Type B pancreatic cell (in vitro differentiated cells): Measurements from ENCODE around the gene PLCG1. TPM values are rescaled to one million over a fixed set of nuclear protein-coding genes. Genes with fewer than 3 reads are reported as not detected.
A peak's percentile ranks its signal among the peaks of the same experiment; 100 is the strongest.

Experiments used
- DNase-seq: peaks from one replicate; pipeline ENCODE4 v3.0.0; 2021; ENCODE audit warnings: mixed read lengths; ENCODE audit not compliant: unreplicated experiment; ENCODE audit errors: extremely low spot score
- H3K27ac Mint-ChIP-seq: 2 replicates; pipeline ENCODE4 v1.8.0; 2021; ENCODE audit warnings: mild to moderate bottlenecking, mixed read lengths
- H3K27me3 Mint-ChIP-seq: 2 replicates; pipeline ENCODE4 v1.8.0; 2021; ENCODE audit warnings: mixed read lengths
- H3K36me3 Mint-ChIP-seq: 2 replicates; pipeline ENCODE4 v1.8.0; 2021; ENCODE audit warnings: mixed read lengths
- H3K4me1 Mint-ChIP-seq: one replicate; pipeline ENCODE4 v1.8.0; 2021; ENCODE audit warnings: mixed read lengths; ENCODE audit not compliant: unreplicated experiment
- H3K4me3 Mint-ChIP-seq: 2 replicates; pipeline ENCODE4 v1.8.0; 2021; ENCODE audit warnings: mild to moderate bottlenecking, mixed read lengths
- H3K9me3 Mint-ChIP-seq: 2 replicates; pipeline ENCODE4 v1.8.0; 2021; ENCODE audit warnings: mixed read lengths
- total RNA-seq: library from RNA; stranded (reverse); gene quantifications from 2 replicates; pipeline ENCODE4 v1.2.1, GENCODE V29; 2021; ENCODE audit warnings: low replicate concordance
- TF ChIP-seq, protein P1 (sequence below): fragments of 200-600 bp; sonication (generic); conservative IDR thresholded peaks from 2 replicates; pipeline ENCODE4 v1.5.0; 2021; ENCODE audit warnings: antibody characterized with exemption, mild to moderate bottlenecking

PLCG1 gene
- total RNA-seq, 1 donor from 2014 or later, result 241 TPM

DNA sequence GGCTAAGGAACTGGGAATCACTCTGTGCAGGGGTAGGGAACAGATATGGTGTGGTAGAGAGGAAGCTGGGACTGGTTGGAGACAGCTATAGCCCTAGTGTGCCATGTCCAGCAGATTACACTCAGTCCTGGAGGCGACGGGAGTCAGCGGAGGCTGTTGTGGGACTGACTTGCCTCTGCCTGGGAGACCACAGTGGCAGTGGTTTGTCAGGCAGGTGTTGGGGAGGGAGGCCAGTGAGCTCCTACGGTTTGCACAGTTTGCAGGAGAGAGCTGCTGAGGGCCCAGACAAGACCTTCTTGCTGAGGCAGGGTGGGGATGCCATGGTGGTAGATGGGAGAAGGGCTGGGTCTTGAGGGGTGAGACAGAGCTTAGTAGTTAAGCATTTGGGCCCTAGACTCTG is 4.9 kb downstream of the PLCG1 start:
- peak overlapping the region; percentile 29 for H3K27ac Mint-ChIP-seq
- TF ChIP-seq, protein P1, sequence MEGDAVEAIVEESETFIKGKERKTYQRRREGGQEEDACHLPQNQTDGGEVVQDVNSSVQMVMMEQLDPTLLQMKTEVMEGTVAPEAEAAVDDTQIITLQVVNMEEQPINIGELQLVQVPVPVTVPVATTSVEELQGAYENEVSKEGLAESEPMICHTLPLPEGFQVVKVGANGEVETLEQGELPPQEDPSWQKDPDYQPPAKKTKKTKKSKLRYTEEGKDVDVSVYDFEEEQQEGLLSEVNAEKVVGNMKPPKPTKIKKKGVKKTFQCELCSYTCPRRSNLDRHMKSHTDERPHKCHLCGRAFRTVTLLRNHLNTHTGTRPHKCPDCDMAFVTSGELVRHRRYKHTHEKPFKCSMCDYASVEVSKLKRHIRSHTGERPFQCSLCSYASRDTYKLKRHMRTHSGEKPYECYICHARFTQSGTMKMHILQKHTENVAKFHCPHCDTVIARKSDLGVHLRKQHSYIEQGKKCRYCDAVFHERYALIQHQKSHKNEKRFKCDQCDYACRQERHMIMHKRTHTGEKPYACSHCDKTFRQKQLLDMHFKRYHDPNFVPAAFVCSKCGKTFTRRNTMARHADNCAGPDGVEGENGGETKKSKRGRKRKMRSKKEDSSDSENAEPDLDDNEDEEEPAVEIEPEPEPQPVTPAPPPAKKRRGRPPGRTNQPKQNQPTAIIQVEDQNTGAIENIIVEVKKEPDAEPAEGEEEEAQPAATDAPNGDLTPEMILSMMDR, result no peak
- no peaks in the 10 kb centered on the region for H3K27me3 Mint-ChIP-seq
- peaks cover 70% of the 10 kb centered on the region for H3K4me1 Mint-ChIP-seq
- no peaks in the 10 kb centered on the region for H3K9me3 Mint-ChIP-seq
- DNase-seq, result no peak
- no peak overlapping the region for H3K4me3 Mint-ChIP-seq
- H3K36me3 Mint-ChIP-seq, result peaks cover 31% of the 10 kb centered on the region

DNA sequence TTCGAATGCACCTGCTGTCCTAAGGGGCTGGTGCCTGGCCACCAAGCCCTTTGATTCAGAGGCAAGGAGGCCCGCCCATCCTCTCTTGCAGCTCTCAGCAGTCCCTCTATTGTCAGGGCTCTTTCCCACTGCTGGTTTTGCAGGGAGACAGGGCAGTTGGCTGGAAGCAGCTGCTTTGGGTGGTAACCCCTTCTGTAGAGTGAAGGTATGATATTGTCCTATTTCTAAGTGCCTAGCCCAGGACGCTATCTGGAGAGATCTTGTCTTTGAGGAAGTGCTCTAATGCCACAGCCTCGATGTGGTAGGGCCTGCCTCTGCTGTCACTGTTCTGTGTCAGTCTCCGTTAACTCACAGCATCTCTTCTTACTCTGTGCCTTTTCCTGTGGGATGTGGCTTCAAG is 5.6 kb downstream of the PLCG1 start:
- Mint-ChIP-seq H3K9me3 (no peaks in the 10 kb centered on the region), H3K4me1 (peaks cover 71% of the 10 kb centered on the region), H3K27ac (peak overlapping the region; percentile 38), H3K27me3 (no peaks in the 10 kb centered on the region), H3K4me3 (no peak overlapping the region), H3K36me3 (peaks cover 32% of the 10 kb centered on the region)
- TF ChIP-seq, protein P1, result no peak
- DNase-seq, result no peak

DNA sequence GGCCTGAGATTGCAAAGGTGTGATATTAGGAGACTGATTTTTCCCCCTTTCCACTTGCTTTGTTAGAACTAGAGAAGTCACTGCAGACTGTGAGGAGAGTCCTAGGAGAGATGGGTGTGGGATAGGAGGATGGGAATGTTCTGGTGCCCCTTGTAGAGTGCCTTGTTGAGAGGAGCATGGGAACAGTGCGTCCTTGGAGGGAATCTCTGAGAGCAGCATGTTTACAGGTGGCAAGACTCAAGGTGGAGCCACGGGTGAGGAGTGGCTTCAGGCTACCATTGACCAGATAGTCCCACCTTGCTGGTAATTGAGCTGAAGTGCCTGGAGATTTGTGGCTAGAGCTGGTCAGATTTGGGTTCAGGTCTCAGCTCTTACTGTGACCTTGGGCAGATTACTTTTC is 6.0 kb downstream of the PLCG1 start:
- Mint-ChIP-seq H3K36me3 (peaks cover 32% of the 10 kb centered on the region), H3K4me3 (no peak overlapping the region), H3K27ac (peak overlapping the region; percentile 38), H3K4me1 (peaks cover 75% of the 10 kb centered on the region), H3K9me3 (no peaks in the 10 kb centered on the region), H3K27me3 (no peaks in the 10 kb centered on the region)
- no peak for DNase-seq
- TF ChIP-seq, protein P1, result no peak

DNA sequence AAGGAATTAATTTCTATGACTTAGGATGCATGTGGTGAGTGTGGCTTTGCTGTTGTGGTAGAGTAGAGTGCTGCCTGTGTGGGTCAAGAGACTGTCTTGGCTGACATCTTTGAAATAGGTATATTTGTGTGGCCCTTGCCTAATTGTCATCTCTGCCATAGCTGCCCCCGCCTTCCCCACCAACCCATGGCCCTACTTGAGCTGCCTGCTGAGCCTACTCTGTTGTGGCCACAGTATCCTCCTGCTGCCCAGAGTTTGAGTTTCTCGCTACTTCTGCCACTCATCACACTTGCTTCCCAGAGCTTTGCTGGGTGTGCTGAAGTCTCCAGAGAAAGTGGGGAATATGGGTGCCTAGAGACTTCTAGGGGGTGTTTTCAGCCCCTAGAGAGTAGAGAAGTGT is 8.0 kb downstream of the PLCG1 start:
- no peaks in the 10 kb centered on the region for H3K9me3 Mint-ChIP-seq
- H3K27me3 Mint-ChIP-seq, result no peaks in the 10 kb centered on the region
- no peak overlapping the region for H3K4me3 Mint-ChIP-seq
- TF ChIP-seq, protein P1, result no peak
- DNase-seq, result no peak
- no peak overlapping the region for H3K27ac Mint-ChIP-seq
- peaks cover 32% of the 10 kb centered on the region for H3K36me3 Mint-ChIP-seq
- H3K4me1 Mint-ChIP-seq, result peaks cover 65% of the 10 kb centered on the region

DNA sequence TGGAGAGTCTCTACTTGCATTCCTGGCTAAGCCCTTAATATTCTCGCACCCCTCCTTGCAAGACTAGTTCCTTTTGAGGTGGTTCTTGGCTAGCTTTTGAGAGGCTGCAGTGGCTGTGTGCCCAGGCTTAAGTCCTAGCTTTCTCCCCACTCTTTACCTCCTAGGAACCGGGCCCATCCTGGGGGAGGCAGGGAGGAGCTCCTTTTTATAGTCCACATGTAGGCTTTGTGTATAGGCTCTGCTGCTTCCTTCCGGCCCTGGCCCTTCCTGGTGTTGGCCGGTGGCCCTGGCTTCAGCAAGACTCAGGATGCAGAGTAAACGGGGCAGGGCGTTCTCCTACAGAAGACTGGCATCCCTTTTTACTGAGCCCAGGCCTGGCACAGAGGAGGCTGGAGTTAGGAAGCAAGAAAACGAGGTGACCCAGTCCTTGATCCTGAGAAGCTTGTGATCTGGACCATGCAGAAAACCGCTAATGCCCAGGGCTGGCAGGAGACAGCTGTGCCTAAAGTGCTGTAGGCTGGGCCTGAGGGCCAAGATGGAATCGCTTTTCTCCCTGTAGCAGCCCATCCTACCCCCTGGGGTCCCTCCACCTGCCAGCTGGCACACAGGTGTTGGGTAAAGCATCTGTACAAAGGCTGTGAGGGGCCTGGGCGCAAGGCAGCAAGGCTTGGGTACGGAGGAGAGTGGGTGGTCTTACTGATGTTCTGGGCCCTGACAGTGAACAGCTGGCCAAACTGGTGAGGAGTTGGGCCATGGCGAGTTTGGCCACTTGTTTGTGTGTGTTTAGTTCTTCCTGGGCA is 8.7 kb downstream of the PLCG1 start:
- no peak for DNase-seq
- Mint-ChIP-seq H3K27me3 (no peaks in the 10 kb centered on the region), H3K27ac (no peak overlapping the region), H3K36me3 (peaks cover 32% of the 10 kb centered on the region), H3K4me3 (no peak overlapping the region), H3K4me1 (peaks cover 65% of the 10 kb centered on the region), H3K9me3 (no peaks in the 10 kb centered on the region)
- TF ChIP-seq, protein P1, result no peak
